Liver (tissue), 3 donors: ENCODE results near the gene STC2.

Source experiments
- CTCF ChIP-seq: fragments of 150-350 bp; IDR thresholded peaks from 2 replicates; pipeline ENCODE4 v1.5.1; 2017; ENCODE audit warnings: improper control_type of control experiment, low read depth, low read length; ENCODE audit not compliant: missing input control
- GABPA ChIP-seq, 2 donors: IDR thresholded peaks in 1 of 2; conservative IDR thresholded peaks in 1 of 2; 2 replicates each; pipeline ENCODE4 v1.6.1; 2016; ENCODE audit warnings: antibody characterized with exemption in 2 of 2, mild to moderate bottlenecking in 1 of 2, moderate library complexity in 1 of 2
- TAF1 ChIP-seq: conservative IDR thresholded peaks from 2 replicates; pipeline ENCODE4 v1.6.1; 2016; ENCODE audit warnings: antibody characterized with exemption, mild to moderate bottlenecking
- ZBTB33 ChIP-seq: IDR thresholded peaks from 2 replicates; pipeline ENCODE4 v1.6.1; 2016; ENCODE audit warnings: antibody characterized with exemption
- donor health status: healthy.
- donor health status: healthy.

- no peak for TF ChIP-seq CTCF
- TF ChIP-seq TAF1: no peak
- TF ChIP-seq GABPA (IDR thresholded peaks at IDR 0.05 in 1 of 2, conservative IDR thresholded peaks at IDR 0.05 in 1 of 2): no peak
- TF ChIP-seq ZBTB33: no peak
Measured at GRCh38 chr5:173327084-173327947, 898 bp downstream of the STC2 start.
